WTC11 (cell line): ENCODE results near the gene POFUT2. TPM values are rescaled to one million over a fixed set of nuclear protein-coding genes. Genes with fewer than 3 reads are reported as not detected.

Experiments used
- ATAC-seq: fragments of 200-7000 bp; cut with Tn5 transposase; 2 replicates; pipeline ENCODE4 v1.10.0; 2021; ENCODE audit warnings: mild to moderate bottlenecking, moderate library complexity
- CTCF ChIA-PET: fragments of 300-600 bp; sonication (Branson Sonifier 250); formaldehyde crosslinking; loops from one replicate; lab custom pipeline; 2021; ENCODE audit warnings: antibody characterized with exemption; lab: Charles Lee
- POLR2A ChIA-PET: fragments of 350-600 bp; sonication (Branson Sonifier 250); formaldehyde crosslinking; loops from one replicate; lab custom pipeline; 2021; ENCODE audit warnings: antibody characterized with exemption; lab: Charles Lee
- DNase-seq: peaks from one replicate; pipeline ENCODE4 v3.0.0; 2021; ENCODE audit warnings: low spot score
- H3K27ac Mint-ChIP-seq: 2 replicates; pipeline ENCODE4 v1.8.0; 2021; ENCODE audit warnings: mixed read lengths
- H3K27me3 Mint-ChIP-seq: 2 replicates; pipeline ENCODE4 v1.8.0; 2021; ENCODE audit warnings: low read depth, mild to moderate bottlenecking, moderate library complexity, mixed read lengths
- H3K36me3 Mint-ChIP-seq: 2 replicates; pipeline ENCODE4 v1.8.0; 2021; ENCODE audit warnings: mixed read lengths
- H3K4me1 Mint-ChIP-seq: 2 replicates; pipeline ENCODE4 v1.8.0; 2022; ENCODE audit warnings: mixed read lengths
- H3K4me3 Mint-ChIP-seq: 2 replicates; pipeline ENCODE4 v1.8.0; 2021; ENCODE audit warnings: mild to moderate bottlenecking, moderate library complexity, mixed read lengths
- H3K9me3 Mint-ChIP-seq: 2 replicates; pipeline ENCODE4 v1.8.0; 2021; ENCODE audit warnings: mixed read lengths
- AR ChIP-seq: fragments of 250-450 bp; sonication (Bioruptor Pico); IDR thresholded peaks from 2 replicates; pipeline ENCODE4 v1.9.0; 2021; ENCODE audit warnings: mild to moderate bottlenecking
- E2F5 ChIP-seq: sonication (generic); formaldehyde crosslinking; IDR thresholded peaks from 2 replicates; pipeline ENCODE4 v1.8.1; 2022; ENCODE audit warnings: mild to moderate bottlenecking, moderate library complexity, missing genetic modification reagents
- ESRRA ChIP-seq: sonication (generic); formaldehyde crosslinking; IDR thresholded peaks from 2 replicates; pipeline ENCODE4 v1.8.1; 2022; ENCODE audit warnings: mild to moderate bottlenecking, missing genetic modification reagents, borderline replicate concordance
- FOXP1 ChIP-seq: sonication (generic); formaldehyde crosslinking; IDR thresholded peaks from 2 replicates; pipeline ENCODE4 v1.8.0; 2022; ENCODE audit warnings: missing genetic modification reagents, mild to moderate bottlenecking, moderate library complexity, borderline replicate concordance
- FOXP4 ChIP-seq: sonication (generic); formaldehyde crosslinking; IDR thresholded peaks from 2 replicates; pipeline ENCODE4 v1.8.0; 2022; ENCODE audit warnings: mild to moderate bottlenecking, missing genetic modification reagents
- IRF1 ChIP-seq: sonication (generic); formaldehyde crosslinking; IDR thresholded peaks from 2 replicates; pipeline ENCODE4 v1.8.0; 2023; ENCODE audit warnings: missing genetic modification reagents
- IRF2 ChIP-seq: sonication (generic); formaldehyde crosslinking; IDR thresholded peaks from 2 replicates; pipeline ENCODE4 v1.8.0; 2022; ENCODE audit warnings: low read depth, missing genetic modification reagents, borderline replicate concordance
- NFE2L1 ChIP-seq: sonication (generic); formaldehyde crosslinking; IDR thresholded peaks from 2 replicates; pipeline ENCODE4 v1.8.1; 2023; ENCODE audit warnings: missing genetic modification reagents
- TP53 ChIP-seq: sonication (generic); formaldehyde crosslinking; IDR thresholded peaks from 2 replicates; pipeline ENCODE4 v1.8.1; 2023; ENCODE audit warnings: mild to moderate bottlenecking, missing genetic modification reagents
- ZNF416 ChIP-seq: fragments of 250-450 bp; sonication (Bioruptor Pico); IDR thresholded peaks from 2 replicates; pipeline ENCODE4 v1.9.0; 2021; ENCODE audit warnings: mild to moderate bottlenecking, inconsistent platforms
- ZNF425 ChIP-seq: fragments of 250-450 bp; sonication (Bioruptor Pico); conservative IDR thresholded peaks from 2 replicates; pipeline ENCODE4 v1.9.0; 2021; ENCODE audit warnings: mild to moderate bottlenecking
- total RNA-seq: library from RNA; stranded (reverse); gene quantifications from 3 replicates; pipeline ENCODE4 v1.2.3, GENCODE V29; 2021
- TF ChIP-seq, protein P1 (sequence below): sonication (generic); formaldehyde crosslinking; IDR thresholded peaks from 2 replicates; pipeline ENCODE4 v1.8.0; 2023; ENCODE audit warnings: missing genetic modification reagents, mild to moderate bottlenecking, borderline replicate concordance
- TF ChIP-seq, protein P2 (sequence below): fragments of 200-600 bp; IDR thresholded peaks from 2 replicates; pipeline ENCODE4 v1.8.0; 2022; ENCODE audit warnings: antibody characterized with exemption
- TF ChIP-seq, protein P3 (sequence below): sonication (generic); formaldehyde crosslinking; conservative IDR thresholded peaks from 2 replicates; pipeline ENCODE4 v1.8.1; 2023; ENCODE audit warnings: mild to moderate bottlenecking, low read depth, missing genetic modification reagents, moderate library complexity
- TF ChIP-seq, protein P4 (sequence below): fragments of 250-450 bp; sonication (Bioruptor Pico); IDR thresholded peaks from 2 replicates; pipeline ENCODE4 v1.8.0; 2021; ENCODE audit warnings: mild to moderate bottlenecking

Gene POFUT2
- total RNA-seq, 1 experiment from 2014 or later: 39.7 TPM

DNA sequence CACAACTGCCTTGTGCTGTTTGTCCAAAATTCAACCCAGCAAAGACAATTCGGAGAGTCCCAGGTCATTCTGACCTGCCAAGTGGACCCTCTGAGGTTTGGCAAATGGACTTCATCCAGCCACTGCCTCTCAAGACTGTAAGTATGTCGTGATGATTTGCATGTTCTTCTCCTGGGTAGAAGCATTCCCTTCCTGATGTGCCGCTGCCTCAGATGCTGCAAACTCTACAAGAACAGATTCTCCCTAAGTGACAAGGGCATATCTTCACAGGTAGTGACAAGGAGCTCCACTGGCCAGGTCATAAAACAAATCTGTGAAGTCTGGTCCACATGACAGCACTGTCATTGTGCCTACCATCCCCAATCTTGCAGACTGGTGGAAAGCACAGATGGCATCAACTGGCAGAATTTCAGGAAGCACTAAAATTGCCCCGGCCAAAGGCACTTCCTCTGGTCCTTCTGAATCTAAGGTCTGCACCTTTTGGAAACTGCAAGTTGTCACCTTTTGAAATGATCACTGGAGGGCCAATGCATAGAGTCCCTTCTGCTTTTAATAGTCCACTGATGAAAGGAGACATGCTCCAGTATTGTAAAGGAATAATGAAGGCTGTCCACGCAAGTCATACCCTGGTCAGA is 27.4 kb downstream of the POFUT2 start:
- CTCF ChIA-PET: interaction anchor here (1.2 kb wide), 1 partner anchor 120 kb away, joined by 5 read pairs; no protein-coding TSS in a partner anchor
- Mint-ChIP-seq H3K27ac (no peak overlapping the region), H3K27me3 (no peaks in the 10 kb centered on the region), H3K36me3 (peaks cover 17% of the 10 kb centered on the region), H3K4me3 (no peak overlapping the region), H3K9me3 (no peaks in the 10 kb centered on the region), H3K4me1 (no peaks in the 10 kb centered on the region)
- POLR2A ChIA-PET: no interaction called here
- TF ChIP-seq FOXP4: no peak
- no peak for TF ChIP-seq NFE2L1 (CRISPR knock-in tag)
- TF ChIP-seq, protein P1, sequence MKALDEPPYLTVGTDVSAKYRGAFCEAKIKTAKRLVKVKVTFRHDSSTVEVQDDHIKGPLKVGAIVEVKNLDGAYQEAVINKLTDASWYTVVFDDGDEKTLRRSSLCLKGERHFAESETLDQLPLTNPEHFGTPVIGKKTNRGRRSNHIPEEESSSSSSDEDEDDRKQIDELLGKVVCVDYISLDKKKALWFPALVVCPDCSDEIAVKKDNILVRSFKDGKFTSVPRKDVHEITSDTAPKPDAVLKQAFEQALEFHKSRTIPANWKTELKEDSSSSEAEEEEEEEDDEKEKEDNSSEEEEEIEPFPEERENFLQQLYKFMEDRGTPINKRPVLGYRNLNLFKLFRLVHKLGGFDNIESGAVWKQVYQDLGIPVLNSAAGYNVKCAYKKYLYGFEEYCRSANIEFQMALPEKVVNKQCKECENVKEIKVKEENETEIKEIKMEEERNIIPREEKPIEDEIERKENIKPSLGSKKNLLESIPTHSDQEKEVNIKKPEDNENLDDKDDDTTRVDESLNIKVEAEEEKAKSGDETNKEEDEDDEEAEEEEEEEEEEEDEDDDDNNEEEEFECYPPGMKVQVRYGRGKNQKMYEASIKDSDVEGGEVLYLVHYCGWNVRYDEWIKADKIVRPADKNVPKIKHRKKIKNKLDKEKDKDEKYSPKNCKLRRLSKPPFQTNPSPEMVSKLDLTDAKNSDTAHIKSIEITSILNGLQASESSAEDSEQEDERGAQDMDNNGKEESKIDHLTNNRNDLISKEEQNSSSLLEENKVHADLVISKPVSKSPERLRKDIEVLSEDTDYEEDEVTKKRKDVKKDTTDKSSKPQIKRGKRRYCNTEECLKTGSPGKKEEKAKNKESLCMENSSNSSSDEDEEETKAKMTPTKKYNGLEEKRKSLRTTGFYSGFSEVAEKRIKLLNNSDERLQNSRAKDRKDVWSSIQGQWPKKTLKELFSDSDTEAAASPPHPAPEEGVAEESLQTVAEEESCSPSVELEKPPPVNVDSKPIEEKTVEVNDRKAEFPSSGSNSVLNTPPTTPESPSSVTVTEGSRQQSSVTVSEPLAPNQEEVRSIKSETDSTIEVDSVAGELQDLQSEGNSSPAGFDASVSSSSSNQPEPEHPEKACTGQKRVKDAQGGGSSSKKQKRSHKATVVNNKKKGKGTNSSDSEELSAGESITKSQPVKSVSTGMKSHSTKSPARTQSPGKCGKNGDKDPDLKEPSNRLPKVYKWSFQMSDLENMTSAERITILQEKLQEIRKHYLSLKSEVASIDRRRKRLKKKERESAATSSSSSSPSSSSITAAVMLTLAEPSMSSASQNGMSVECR (CRISPR knock-in tag): no peak
- TF ChIP-seq AR: no peak
- TF ChIP-seq, protein P2, sequence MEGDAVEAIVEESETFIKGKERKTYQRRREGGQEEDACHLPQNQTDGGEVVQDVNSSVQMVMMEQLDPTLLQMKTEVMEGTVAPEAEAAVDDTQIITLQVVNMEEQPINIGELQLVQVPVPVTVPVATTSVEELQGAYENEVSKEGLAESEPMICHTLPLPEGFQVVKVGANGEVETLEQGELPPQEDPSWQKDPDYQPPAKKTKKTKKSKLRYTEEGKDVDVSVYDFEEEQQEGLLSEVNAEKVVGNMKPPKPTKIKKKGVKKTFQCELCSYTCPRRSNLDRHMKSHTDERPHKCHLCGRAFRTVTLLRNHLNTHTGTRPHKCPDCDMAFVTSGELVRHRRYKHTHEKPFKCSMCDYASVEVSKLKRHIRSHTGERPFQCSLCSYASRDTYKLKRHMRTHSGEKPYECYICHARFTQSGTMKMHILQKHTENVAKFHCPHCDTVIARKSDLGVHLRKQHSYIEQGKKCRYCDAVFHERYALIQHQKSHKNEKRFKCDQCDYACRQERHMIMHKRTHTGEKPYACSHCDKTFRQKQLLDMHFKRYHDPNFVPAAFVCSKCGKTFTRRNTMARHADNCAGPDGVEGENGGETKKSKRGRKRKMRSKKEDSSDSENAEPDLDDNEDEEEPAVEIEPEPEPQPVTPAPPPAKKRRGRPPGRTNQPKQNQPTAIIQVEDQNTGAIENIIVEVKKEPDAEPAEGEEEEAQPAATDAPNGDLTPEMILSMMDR: no peak
- TF ChIP-seq ZNF425: no peak
- TF ChIP-seq, protein P3, sequence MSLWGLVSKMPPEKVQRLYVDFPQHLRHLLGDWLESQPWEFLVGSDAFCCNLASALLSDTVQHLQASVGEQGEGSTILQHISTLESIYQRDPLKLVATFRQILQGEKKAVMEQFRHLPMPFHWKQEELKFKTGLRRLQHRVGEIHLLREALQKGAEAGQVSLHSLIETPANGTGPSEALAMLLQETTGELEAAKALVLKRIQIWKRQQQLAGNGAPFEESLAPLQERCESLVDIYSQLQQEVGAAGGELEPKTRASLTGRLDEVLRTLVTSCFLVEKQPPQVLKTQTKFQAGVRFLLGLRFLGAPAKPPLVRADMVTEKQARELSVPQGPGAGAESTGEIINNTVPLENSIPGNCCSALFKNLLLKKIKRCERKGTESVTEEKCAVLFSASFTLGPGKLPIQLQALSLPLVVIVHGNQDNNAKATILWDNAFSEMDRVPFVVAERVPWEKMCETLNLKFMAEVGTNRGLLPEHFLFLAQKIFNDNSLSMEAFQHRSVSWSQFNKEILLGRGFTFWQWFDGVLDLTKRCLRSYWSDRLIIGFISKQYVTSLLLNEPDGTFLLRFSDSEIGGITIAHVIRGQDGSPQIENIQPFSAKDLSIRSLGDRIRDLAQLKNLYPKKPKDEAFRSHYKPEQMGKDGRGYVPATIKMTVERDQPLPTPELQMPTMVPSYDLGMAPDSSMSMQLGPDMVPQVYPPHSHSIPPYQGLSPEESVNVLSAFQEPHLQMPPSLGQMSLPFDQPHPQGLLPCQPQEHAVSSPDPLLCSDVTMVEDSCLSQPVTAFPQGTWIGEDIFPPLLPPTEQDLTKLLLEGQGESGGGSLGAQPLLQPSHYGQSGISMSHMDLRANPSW (CRISPR knock-in tag): no peak
- TF ChIP-seq IRF2 (CRISPR knock-in tag): no peak
- TF ChIP-seq E2F5: no peak
- TF ChIP-seq ZNF416 (CRISPR knock-in tag): no peak
- TF ChIP-seq IRF1 (CRISPR knock-in tag): no peak
- TF ChIP-seq, protein P4, sequence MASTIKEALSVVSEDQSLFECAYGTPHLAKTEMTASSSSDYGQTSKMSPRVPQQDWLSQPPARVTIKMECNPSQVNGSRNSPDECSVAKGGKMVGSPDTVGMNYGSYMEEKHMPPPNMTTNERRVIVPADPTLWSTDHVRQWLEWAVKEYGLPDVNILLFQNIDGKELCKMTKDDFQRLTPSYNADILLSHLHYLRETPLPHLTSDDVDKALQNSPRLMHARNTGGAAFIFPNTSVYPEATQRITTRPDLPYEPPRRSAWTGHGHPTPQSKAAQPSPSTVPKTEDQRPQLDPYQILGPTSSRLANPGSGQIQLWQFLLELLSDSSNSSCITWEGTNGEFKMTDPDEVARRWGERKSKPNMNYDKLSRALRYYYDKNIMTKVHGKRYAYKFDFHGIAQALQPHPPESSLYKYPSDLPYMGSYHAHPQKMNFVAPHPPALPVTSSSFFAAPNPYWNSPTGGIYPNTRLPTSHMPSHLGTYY: no peak
- TF ChIP-seq FOXP1 (CRISPR knock-in tag): no peak
- no peak for TF ChIP-seq TP53 (CRISPR knock-in tag)
- TF ChIP-seq ESRRA (CRISPR knock-in tag): no peak
- DNase-seq (no peak), ATAC-seq (no peak)
